Activated CD4-positive, alpha-beta T cell treated with anti-CD3 and anti-CD28 coated beads for 1 hour (primary cell): ENCODE results near the gene PACS2.
"Not testable (repeated sequence)": the region's sequence is repeated elsewhere in the genome, so short reads cannot be mapped to it uniquely, and the experiment has no call there.

Experiments
- DNase-seq: peaks from one replicate; pipeline ENCODE4 v3.0.0-alpha.2; 2020

PACS2 gene

DNA sequence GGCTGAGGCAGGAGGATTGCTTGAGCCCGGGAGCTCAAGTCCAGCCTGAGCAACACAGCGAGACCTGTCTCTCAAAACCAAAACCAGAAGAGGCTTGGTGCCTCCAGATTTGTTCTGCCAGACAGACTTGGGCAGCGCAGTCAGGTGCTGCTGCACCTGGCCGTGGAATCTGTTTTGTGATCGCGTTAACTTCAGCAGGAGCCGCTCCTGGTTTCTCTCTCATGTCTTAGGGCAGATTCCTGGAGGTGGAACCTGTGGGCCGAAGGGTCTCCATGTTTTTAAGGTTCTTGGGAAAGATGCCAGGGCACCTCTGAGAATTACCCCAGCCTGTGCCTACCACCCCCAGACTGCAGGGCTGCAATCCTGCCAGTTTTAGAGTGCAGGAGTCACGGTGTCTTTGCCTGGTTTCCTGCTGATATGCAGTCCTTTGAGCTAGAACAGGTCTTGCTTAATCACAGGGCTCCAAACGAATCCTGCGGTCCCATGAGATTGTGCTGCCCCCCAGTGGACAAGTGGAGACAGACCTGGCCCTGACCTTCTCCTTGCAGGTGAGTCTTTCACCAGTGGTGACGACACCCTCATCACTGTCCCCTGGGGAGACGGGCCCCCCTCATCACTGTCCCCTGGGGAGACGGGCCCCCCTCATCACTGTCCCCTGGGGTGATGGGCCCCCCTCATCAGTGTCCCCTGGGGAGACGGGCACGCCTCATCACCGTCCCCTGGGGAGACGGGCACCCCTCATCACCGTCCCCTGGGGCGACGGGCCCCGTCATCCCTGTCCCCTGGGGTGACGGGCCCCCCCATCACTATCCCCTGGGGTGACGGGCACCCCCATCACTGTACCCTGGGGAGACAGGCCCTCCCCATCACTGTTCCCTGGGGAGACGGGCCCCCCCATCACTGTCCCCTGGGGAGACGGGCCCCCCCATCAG lies 37.6 kb downstream of the PACS2 start:
- peak; percentile 80 for DNase-seq

DNA sequence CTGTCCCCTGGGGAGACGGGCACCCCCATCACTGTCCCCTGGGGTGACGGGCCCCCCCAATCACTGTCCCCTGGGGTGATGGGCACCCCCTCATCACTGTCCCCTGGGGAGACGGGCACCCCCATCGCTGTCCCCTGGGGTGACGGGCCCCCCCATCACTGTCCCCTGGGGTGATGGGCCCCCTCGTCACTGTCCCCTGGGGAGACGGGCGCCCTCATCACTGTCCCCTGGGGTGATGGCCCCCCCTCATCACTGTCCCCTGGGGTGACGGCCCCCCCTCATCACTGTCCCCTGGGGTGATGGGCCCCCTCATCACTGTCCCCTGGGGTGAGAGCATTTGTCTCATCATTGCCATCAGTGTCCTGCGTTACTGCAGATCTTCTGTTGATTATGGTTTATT lies 38.6 kb downstream of the PACS2 start:
- no peak for DNase-seq

DNA sequence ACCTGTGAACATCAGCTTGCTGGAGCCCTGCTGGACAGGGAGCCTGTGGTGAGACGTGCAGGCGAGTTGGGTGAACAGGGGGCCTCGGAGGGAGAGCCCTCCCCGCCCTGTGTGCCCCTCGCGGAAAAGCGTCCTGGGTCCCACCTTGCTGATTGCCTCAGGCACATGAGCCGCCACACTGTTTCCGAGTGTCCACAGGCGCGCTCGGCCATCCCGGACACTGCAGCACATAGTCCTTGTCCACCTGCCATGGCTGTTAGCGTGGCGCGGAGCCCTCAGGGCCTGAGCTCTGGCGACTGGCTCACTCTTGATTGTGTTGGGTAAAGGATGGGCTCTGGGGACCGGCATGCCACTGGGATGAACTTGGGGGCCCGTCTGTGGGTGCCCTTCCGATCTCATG lies 40.0 kb downstream of the PACS2 start:
- DNase-seq, result no peak

DNA sequence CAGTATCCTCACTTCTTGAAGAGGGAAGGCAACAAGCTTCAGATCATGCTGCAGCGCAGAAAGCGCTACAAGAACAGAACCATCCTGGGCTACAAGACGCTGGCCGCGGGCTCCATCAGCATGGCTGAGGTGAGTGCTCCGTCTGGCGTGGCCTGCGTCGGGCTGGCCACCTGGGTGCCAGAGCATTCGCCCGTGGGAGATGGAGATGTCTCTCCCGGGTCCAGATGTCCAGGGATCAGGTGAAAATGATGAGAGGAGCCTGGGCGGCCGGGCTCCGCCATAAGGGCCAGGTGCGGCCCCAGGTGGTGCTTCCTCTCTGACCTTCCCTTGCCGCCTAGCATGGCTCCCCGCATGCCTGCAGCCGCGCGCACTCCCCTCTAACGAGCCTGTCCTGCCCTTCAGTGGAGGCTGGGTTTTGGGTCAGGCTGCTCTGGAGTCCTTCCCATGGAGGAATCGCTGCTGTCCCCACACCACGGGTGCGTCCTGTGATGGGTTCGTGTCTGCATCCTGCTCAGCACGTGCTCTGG lies 40.6 kb downstream of the PACS2 start:
- DNase-seq, result no peak

DNA sequence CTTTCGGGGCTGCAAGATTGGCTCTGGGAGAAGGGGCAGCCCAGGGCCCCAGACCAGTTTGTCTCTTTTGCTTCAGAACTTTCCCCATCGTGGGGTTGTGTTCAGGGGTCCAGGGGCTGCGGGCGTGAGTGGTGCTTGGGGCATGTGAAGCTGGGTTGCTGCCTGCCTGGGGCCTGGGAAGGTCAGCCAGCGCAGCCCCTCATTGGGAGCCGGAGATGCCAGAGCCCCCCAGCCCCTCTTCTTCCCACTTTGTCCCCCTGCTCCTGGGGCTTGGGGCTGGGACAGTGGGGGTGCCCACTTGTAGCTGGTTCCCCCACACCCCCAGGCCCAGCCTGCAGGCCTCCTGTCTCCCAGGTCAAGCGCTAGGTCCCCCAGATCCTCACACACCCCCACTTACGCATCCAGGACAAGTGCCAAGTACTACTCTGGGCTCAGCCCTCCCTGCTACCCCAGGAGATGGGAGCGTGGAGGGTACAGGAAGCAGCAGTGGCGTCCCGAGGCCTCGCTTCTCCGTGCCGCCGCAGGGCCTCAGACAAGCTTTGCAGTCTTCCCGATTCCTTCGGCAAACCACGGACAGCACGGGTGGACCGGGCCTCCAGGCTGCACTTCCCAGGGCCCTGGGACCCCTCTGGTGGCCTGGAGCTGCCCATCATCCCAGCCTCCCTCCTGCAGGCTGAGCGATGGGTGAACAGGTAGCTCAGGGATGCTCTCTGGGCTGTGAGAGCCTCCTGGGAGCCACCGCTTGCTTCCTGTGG lies 41.5 kb downstream of the PACS2 start:
- DNase-seq, result no peak

DNA sequence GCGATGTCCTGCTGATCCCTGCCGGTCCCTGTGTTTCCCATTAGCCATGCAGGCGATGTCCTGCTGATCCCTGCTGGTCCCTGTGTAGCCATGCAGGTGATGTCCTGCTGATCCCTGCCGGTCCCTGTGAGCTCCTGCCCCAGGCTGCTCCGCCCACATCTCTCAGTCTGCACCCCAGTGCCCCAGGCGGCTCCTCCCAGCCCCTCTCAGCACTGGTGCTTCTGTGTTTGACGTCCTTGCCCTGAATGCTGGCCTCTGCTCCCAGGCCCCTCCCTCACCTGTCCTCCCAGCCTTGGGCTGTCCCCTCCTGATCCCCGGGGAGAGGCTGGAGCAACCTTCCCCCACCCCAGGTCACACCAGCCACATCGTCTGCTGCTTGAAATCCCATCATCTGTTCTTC lies 42.4 kb downstream of the PACS2 start:
- DNase-seq, result no peak

DNA sequence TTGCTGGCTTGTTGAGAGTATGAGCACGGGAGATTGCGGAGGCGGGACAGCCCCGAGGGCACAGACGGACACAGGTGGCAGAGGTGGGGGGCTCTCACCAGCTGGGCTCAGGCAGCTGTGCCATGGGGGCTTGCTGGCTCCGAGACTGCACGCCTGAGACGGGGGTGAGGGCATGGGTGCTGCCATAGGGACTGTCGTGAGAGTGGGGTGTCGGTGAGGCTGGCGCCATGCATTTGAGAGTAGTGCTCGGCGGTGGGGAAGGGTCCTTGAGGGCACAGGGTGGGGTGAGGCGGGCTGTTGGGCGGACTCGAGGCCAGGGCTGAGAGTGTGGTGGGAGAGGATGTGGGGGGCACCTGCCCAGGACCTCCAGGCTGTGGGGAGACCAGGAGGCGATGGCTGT lies 43.1 kb downstream of the PACS2 start:
- no peak for DNase-seq

DNA sequence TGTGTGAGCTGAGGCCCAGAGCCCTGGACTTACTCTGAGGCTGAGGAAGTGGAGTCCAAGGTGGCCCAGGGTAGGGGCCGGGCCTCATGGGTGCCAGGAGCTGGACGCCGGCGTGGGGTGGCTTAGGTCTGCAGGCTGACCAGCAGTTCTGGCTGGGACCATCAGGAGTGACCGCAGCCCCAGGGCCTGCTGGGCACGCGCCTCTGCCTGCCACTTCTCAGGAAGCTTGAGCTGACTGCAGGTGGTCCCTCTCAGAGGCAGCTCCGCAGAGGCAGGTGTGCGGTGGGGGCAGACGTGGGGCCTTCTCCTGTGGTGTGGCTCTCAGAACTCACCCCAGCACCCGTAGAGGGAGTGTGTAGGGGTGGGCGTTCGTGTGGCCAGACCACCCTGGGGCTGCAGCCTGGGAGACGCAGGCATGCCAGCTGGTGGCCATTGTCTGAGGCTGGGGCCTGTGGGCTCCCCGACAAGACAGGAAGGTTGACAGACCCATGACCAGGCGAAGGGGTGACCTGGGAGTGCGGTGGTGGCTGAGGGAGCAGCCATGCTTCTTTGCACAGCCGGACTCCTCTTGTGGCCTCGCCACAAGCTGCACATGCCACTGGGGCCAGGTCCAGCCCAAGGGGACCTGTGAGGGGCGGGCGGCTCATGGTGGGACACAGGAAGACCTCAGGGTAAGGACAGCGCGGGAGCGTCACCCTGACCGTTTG lies 43.7 kb downstream of the PACS2 start:
- no peak for DNase-seq

DNA sequence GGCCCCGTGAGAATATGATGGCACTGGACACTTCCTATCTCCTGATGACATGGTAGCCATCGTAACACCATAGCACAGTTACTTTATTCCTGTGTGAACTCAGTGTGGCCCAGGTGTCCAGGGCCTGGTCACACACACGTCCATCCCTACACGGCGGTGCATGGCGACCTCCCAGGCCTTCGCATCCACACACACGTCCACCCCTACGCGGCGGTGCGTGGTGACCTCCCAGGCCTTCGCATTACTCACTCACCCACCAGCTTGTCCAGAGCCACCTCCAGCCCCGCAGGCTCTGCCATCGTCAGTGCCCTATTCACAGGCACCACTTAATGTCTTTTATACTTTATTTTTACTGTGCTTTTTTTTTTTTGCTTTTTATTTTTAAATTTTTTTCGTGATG lies 44.4 kb downstream of the PACS2 start:
- DNase-seq, result no peak

DNA sequence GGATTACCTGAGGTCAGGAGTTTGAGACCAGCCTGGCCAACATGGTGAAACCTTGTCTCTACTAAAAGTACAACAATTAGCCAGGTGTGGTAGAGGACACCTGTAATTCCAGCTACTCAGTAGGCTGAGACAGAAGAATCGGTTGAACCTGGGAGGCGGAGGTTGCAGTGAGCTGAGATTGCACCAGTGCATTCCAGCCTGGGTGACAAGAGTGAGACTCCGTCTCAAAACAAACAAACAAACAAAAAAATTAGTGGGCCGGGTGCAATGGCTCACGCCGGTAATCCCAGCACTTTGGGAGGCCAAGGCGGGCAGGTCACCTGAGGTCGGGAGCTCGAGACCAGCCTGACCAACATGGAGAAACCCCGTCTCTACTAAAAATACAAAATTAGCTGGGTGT lies 46.9 kb downstream of the PACS2 start:
- DNase-seq, result not testable (repeated sequence)

DNA sequence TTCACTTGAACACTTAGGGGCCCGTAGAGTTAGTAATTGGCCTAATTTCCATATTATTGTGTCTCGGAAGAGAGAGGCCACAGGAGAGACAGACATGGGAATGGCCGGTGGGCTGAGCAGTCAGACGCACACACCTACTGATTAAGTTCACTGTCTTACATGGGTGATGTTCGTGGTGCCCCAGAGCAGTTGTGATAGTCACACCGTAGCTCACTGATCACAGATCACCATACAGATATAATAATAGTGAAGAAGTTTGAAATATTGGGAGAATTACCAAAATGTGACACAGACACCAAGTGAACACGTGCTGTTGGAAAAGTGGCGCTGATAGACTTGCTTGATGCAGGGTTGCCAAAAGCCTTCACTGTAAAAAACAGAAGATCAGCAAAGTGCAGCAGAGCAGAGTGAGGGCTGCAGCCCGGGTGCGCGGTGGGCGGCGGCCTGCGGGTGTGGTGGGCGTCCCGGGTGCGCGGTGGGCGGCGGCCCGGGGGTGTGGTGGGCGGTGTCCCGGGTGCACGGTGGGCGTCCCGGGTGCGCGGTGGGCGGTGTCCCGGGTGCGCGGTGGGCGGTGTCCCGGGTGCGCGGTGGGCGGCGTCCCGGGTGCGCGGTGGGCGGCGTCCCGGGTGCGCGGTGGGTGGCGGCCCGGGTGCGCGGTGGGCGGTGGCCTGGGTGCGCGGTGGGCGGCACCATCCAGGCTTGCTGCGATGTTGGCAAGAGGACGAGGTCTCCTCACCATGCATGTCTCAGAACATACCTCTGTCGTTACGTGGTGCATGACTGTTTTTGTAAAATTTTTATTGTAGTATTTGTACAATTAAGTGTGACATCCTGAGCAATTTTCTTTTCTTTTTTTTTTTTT lies 49.5 kb downstream of the PACS2 start:
- DNase-seq, result peak; percentile 12

DNA sequence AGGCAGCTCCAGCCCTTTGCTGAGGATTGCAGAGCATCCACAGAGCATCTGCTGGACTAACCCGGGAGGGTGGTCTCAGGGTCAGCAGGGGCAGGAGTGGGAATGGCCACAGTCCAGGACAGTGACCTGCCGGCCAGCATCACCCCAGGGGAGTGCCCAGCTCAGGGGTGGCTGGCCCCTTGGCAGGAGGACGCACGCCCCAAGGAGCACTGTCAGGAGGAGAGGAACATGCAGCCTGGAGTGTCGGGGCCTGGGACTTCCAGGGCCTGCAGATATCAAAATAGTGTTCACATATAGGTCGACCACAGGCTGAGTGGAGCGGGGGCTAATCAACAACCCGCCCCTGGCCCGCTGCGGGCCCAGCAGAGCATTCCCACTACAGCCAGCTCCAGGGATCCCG lies 50.6 kb downstream of the PACS2 start:
- no peak for DNase-seq

DNA sequence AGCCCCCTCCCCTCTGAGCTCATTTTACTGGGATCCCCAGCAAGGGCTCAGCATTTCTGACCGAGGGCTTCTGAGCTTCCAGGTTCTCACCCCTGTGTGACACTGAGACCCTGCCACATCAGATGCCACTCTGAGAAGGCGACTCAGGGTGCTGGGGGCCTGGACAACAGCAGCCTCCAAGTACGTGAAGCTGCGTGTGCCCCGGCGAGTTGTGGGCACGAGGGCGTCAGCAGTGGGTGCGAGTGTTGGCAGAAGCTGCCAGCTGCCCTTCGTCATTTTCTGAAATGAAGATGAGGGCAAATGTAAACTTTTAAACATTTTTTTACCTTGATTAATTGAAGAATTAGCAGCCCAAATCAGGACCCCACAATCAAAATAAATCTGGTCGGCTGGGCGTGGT lies 51.1 kb downstream of the PACS2 start:
- no peak for DNase-seq

DNA sequence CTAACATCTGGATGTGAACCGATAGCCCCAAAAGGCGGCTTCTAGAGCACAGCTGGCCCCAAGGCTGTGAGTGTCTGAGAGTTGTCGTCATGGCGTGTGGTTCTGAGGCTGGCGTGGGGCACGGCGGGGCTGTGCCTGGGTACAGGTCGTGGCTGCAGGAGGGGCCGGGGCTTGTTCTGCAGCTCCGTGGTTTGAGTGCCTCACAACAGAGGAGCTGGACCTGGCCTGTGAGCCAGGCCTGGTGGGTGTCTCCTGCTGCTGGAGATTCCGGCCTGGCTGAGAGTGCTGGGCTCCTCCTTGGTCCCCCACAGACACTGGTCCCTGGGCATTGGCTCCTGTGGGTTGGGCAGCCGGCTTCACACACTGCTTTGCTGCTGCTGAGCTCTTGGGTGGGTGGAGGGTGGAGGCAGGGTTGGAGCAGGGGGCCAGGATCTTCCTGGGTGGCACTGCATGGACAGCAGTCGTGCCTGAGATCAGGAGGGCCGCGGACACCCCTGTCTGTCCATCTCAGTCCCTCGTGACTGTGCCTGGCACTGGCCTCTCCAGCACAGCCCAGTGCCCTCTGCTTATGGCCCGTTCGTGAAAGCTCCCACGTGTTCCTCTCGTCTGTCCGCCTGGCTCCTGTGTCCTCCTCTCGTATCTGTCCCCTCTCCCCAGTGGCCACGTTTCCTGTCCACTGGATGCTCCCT lies 52.0 kb downstream of the PACS2 start:
- no peak for DNase-seq

DNA sequence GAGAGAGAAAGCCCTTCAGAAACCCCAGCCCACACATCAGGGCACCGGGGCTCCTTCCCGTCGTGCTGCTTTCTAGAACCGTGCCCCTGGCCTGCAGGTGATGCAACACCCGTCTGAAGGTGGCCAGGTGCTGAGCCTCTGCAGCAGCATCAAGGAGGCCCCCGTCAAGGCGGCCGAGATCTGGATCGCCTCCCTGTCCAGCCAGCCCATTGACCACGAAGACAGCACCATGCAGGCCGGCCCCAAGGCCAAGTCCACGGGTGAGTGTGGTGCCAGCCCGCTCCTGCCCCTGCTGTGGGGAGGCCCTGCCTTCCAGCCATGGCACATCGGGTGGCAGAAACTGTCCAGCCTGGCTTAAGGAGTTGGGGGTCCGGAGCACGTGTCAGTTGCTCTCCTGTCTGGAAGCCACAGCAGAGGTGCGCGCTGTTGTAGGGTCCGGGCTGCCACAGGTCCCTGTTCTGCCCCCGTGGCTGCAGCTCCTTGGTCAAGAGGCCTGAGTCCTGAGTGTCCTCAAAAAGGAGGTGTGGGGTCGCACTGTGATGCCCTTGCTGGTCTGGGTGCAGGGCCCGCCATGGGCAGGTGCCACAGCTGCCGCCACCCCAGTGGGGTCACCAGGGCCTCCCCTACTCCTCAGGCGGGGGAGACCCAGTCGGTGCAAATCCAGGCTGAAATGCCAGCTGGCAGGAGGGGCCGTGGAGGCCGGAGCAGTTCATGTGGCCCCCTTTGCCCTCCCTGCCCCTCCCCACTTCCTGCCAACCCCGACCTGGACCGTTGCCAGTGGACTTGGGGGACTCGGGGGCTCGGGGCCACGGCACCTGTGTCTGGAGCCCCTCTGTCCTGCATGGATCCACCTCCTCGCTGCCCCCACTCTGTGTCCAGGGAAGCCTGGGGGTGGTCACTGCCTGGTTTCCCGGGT lies 52.8 kb downstream of the PACS2 start:
- DNase-seq, result no peak

DNA sequence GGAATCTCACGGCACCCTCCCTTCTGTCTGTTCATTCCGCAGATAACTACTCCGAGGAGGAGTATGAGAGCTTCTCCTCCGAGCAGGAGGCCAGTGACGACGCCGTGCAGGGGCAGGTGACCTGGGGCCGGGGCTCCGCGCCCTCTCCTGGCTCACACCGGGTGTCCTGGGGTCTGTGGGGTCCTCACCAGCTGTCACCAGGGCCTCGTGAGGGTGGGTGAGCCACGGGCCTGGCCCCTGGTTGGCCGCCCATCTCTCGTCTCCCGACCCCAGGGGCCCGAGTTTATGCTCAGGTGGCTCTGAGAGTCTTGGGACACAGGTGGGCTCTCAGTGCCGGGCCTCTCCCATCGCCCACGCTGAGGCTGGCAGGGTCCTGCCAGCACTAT lies 53.5 kb downstream of the PACS2 start:
- no peak for DNase-seq

DNA sequence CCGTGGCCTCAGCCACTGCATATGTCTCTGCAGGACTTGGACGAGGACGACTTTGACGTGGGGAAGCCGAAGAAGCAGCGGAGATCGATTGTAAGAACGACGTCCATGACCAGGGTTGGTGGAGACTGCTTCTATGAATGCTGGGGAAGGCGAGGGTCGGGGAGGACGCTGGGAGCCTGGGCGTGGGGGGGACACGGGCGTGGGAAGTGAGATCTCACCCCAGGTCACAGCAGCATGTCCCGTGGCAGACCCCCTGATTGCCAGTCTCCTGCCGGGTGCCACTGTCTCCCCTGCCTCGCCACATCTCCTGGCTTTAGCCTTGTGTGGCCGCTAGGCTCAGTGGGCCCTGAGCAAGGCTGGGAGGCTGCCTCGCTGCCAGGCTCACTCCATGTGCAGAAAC lies 53.9 kb downstream of the PACS2 start:
- no peak for DNase-seq

DNA sequence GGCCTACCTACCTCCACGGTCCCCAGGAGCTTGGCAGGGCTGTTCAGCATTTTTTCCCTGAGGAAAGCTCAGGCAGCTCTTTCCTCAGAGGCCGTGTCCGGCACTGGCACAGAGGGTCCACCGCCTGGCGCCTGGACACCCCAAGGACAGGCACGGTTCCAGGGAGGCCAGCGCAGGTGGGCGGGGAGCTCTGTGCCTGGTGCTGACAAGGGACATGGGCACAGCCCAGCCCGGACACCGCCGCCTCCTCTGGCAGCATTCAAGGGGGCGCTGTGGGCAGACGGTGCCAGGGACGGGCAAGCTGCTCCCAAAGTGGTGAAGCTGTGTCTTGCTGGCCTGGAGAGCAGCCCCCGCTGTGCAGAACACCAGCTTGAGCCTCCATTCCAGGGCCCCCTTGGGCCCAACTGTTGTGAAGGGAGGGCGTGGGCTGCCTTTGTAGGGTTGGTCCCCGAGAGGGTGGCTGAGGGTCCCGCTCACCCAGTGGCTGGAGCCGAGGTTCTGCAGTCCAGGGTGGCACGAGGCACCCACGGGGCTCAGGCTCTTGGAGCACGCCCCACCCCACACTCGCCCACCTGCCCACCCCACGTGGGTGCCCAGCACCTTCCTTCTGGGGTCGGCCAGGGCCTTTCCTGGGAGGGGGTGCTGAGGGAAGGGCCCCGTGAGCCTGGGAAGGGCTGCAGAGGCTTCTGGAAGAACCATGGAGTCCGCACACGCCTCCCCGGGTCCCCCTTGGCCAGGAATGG lies 54.5 kb downstream of the PACS2 start:
- no peak for DNase-seq

DNA sequence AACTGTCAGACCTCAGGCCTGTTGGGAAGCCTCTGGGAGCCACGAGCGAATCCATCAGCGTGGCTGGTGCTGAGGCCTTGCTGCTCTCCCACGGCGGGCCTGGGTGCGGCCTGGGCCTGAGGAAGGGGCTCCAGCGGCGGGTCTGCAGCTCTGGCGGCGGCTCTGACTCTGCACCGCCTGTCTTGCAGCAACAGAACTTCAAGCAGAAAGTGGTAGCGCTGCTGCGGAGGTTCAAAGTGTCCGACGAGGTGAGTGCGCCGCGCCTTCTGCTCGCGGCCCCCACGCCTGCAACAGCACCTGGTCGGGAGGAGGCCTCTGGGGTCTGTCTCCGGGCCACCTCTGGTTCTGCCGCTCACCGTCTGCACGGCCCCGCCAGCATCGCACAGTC lies 55.1 kb downstream of the PACS2 start:
- DNase-seq, result no peak

DNA sequence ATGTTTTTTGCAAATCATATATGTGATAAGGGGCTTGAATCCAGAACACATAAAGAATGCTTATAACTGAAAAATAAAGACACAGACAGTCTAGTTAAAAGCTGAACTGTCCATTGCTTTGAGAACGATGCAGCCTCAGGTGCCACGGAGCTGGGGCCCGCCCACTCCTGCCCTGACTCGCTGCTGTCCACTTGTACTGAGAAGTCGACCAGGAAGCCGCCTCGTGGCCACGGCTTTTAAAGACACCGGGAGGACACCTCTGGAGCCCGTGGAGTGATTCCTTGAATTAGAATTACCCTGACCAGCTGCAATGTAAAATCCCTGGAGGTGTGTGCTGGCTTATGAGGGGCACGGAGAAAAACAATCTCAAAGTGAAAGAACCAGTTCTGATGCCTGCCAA lies 59.8 kb downstream of the PACS2 start:
- no peak for DNase-seq
